SK-N-SH treated with all-trans-retinoic acid at 6 μM for 48 hours (cell line): ENCODE results near the gene UIMC1.

ENCODE experiments used
- ARNTL ChIP-seq: fragments of 450-650 bp; formaldehyde crosslinking; IDR thresholded peaks from 2 replicates; pipeline ENCODE4 v1.5.0; 2020; ENCODE audit warnings: low read depth, mild to moderate bottlenecking, moderate library complexity, borderline replicate concordance
- BACH2 ChIP-seq: fragments of 250-450 bp; sonication (Bioruptor Pico); IDR thresholded peaks from 2 replicates; pipeline ENCODE4 v1.9.0; 2021; ENCODE audit warnings: mild to moderate bottlenecking, borderline replicate concordance
- OSR1 ChIP-seq: fragments of 250-450 bp; sonication (Bioruptor Pico); IDR thresholded peaks from 2 replicates; pipeline ENCODE4 v1.8.0; 2022; ENCODE audit warnings: moderate library complexity, mild to moderate bottlenecking, inconsistent platforms
- PATZ1 ChIP-seq: fragments of 250-450 bp; sonication (Bioruptor Pico); IDR thresholded peaks from 2 replicates; pipeline ENCODE4 v1.8.0; 2020; ENCODE audit warnings: mild to moderate bottlenecking, moderate library complexity, borderline replicate concordance
- RARB ChIP-seq: fragments of 250-450 bp; sonication (Bioruptor Pico); IDR thresholded peaks from 2 replicates; pipeline ENCODE4 v1.8.0; 2021; ENCODE audit warnings: mild to moderate bottlenecking, moderate library complexity
- SNAI2 ChIP-seq: fragments of 250-450 bp; sonication (Bioruptor Pico); IDR thresholded peaks from 2 replicates; pipeline ENCODE4 v1.5.0; 2020; ENCODE audit warnings: mild to moderate bottlenecking, moderate library complexity
- TCF4 ChIP-seq: fragments of 250-450 bp; sonication (Bioruptor Pico); IDR thresholded peaks from 2 replicates; pipeline ENCODE4 v1.8.0; 2021; ENCODE audit warnings: mild to moderate bottlenecking, moderate library complexity, borderline replicate concordance
- ZFP3 ChIP-seq: fragments of 250-450 bp; sonication (Bioruptor Pico); IDR thresholded peaks from 2 replicates; pipeline ENCODE4 v1.5.0; 2020; ENCODE audit warnings: mild to moderate bottlenecking, moderate library complexity
- ZNF70 ChIP-seq: fragments of 450-650 bp; formaldehyde crosslinking; IDR thresholded peaks from 2 replicates; pipeline ENCODE4 v1.5.0; 2020; ENCODE audit warnings: mild to moderate bottlenecking, moderate library complexity

GRCh38 chr5:177003649-177004048, 2.9 kb downstream of the UIMC1 start:
- TF ChIP-seq SNAI2 (CRISPR knock-in tag) (no peak), ZNF70 (CRISPR knock-in tag) (no peak), PATZ1 (CRISPR knock-in tag) (no peak), ZFP3 (CRISPR knock-in tag) (no peak), RARB (no peak), BACH2 (CRISPR knock-in tag) (no peak), ARNTL (CRISPR knock-in tag) (no peak), OSR1 (CRISPR knock-in tag) (no peak), TCF4 (CRISPR knock-in tag) (no peak)
